Left lung (tissue), 10 donors: ENCODE measurements around the gene CREB3L2. TPM values are rescaled to one million over a fixed set of nuclear protein-coding genes. Genes with fewer than 3 reads are reported as not detected.

Experiments used
- ATAC-seq: fragments of 200-7000 bp; cut with Tn5 transposase; one replicate; pipeline ENCODE4 v1.9.1; 2020; ENCODE audit warnings: moderate library complexity
- DNase-seq, 4 donors: peaks; one replicate each; pipeline ENCODE4 v3.0.0-alpha.2; 2013 to 2020
- H3K27ac ChIP-seq, 2 donors: fragments of 200-600 bp; sonication (generic) in 1 of 2; one replicate each; pipeline versions ENCODE4 v1.5.0 to v1.8.0; 2020 to 2021
- H3K27me3 ChIP-seq, 2 donors: fragments of 200-600 bp; sonication (generic) in 1 of 2; one replicate each; pipeline versions ENCODE4 v1.5.0 to v1.8.0; 2020 to 2021
- H3K36me3 ChIP-seq, 2 donors: fragments of 200-600 bp; sonication (generic) in 1 of 2; one replicate each; pipeline versions ENCODE4 v1.5.0 to v1.8.0; 2020 to 2021
- H3K4me1 ChIP-seq, 2 donors: fragments of 200-600 bp; one replicate each; pipeline ENCODE4 v1.8.0; 2021
- H3K4me3 ChIP-seq, 2 donors: fragments of 200-600 bp; sonication (generic) in 1 of 2; one replicate each; pipeline versions ENCODE4 v1.5.0 to v1.8.0; 2020 to 2021; ENCODE audit warnings: mild to moderate bottlenecking in 1 of 2
- H3K9me3 ChIP-seq, 2 donors: fragments of 200-600 bp; sonication (generic) in 1 of 2; one replicate each; pipeline versions ENCODE4 v1.5.0 to v1.8.0; 2020 to 2021
- intact Hi-C, 2 donors: fragments of 100-400 bp; cut with DNase I; formaldehyde crosslinking; loops; one replicate each; pipeline versions ENCODE4 v1.11.2 to v1.14.2; 2022
- polyA plus RNA-seq, 6 donors: library from polyadenylated mRNA; unstranded; fragments of 120-200 nt; gene quantifications; one replicate each; pipeline ENCODE4 v1.2.1, GENCODE V29; 2013; ENCODE audit not compliant: insufficient read length in 6 of 6
- total RNA-seq, 2 donors: library from RNA; stranded (reverse); fragmentation: NEBNext Ultra II Directional; extraction: Animal tissue kit (Norgen Biotek cat#: 25700); gene quantifications; one replicate each; pipeline ENCODE4 v1.2.1, GENCODE V29; 2021
- TF ChIP-seq, protein P1 (sequence below), 2 donors: fragments of 200-600 bp; sonication (generic) in 1 of 2; IDR thresholded peaks; one replicate each; pipeline versions ENCODE4 v1.5.0 to v1.8.0; 2021; ENCODE audit warnings: antibody characterized with exemption in 2 of 2
- donor health status: DM: no; HTN: yes; CAD: no.
- donor health status: DM: no; HTN: no; CAD: no.

Gene CREB3L2
- total and polyA plus RNA-seq, 8 donors, result 49.9 to 62.7 (median 58.9) TPM

DNA sequence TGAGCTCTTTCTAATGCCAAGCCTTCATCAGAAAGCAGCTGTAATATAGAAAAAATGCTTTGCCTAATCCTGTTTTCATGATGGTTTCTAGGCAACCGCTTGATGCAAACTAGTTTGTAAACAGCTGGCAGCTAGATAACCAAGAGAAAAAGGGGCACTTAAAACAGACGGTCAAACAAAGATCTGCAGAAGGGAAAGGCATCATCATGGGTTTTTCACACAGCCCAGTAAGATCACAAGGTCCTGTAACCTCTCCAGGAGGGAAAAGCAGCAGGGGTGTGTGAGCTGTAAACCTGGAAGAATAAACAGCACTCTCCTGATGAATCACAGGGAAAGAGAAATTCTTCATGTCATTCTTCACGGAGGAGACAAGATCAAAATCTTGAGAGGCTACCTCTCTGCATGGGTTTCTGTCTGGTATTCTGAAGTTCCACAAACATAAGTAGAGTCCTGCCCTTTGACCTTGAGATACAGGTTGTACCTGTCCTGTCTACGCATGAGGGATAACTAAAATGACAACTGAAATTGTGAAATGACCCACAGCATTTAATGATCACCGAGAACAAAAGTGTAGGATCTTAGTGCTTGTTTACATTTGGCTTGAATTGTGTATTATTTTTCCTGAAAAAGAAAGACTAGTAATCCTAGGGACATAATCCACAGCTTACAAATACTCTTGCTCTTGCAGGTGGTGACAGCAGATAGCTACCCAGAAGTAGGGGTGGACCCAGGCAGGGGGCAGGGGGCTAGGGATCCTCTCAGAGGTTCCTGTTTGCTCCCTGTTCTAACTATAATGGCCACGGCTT is 48.0 kb downstream of the CREB3L2 start:
- Histone ChIP-seq H3K36me3 (no peaks in the 10 kb centered on the region), H3K9me3 (no peaks in the 10 kb centered on the region), H3K4me1 (peaks cover 15 to 51% of the 10 kb centered on the region in 2 donors), H3K27ac (peak overlapping the region; percentile 46 to 63), H3K27me3 (no peaks in the 10 kb centered on the region), H3K4me3 (no peak overlapping the region)
- DNase-seq (peak in 2 of 4 donors; percentile 75 to 89), ATAC-seq (peak; percentile 58)
- intact Hi-C loops, result no loop called here
- TF ChIP-seq, protein P1, sequence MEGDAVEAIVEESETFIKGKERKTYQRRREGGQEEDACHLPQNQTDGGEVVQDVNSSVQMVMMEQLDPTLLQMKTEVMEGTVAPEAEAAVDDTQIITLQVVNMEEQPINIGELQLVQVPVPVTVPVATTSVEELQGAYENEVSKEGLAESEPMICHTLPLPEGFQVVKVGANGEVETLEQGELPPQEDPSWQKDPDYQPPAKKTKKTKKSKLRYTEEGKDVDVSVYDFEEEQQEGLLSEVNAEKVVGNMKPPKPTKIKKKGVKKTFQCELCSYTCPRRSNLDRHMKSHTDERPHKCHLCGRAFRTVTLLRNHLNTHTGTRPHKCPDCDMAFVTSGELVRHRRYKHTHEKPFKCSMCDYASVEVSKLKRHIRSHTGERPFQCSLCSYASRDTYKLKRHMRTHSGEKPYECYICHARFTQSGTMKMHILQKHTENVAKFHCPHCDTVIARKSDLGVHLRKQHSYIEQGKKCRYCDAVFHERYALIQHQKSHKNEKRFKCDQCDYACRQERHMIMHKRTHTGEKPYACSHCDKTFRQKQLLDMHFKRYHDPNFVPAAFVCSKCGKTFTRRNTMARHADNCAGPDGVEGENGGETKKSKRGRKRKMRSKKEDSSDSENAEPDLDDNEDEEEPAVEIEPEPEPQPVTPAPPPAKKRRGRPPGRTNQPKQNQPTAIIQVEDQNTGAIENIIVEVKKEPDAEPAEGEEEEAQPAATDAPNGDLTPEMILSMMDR (IDR thresholded peaks at IDR 0.05), result no peak

DNA sequence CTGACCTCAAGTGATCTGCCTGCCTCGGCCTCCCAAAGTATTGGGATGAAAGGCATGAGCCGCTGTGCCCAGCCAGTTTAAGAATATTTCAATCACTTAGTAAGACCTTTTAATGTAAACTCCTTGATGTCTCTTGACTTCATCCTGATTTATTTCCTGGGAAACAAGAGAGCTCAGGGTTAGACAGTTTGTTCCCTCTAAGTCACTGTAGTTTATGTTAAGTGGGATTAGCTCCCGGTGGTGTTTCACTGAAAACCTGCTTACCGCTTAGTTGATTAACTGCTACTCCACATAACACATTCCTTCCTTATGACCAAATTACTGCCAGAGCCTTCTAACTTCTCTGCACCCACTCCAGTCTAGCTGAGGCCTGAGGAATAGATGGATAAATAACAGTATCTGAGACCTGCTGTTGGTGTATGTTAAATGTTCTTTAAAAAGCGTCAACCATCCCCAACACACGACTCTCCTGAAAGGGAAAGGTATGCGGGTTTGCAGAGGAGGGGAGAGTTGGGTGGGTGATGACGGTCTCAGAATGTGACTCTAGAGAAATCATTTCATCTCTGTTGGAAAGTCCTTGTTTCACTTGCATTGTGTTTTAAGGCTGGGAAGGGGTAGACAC is 48.7 kb downstream of the CREB3L2 start:
- DNase-seq (peak in 2 of 4 donors; percentile 60 to 66), ATAC-seq (peak; percentile 74)
- Histone ChIP-seq H3K4me3 (no peak overlapping the region), H3K27ac (peak overlapping the region; percentile 46 to 63), H3K27me3 (no peaks in the 10 kb centered on the region), H3K4me1 (peaks cover 16 to 44% of the 10 kb centered on the region in 2 donors), H3K9me3 (no peaks in the 10 kb centered on the region), H3K36me3 (no peaks in the 10 kb centered on the region)
- TF ChIP-seq, protein P1 (IDR thresholded peaks at IDR 0.05), result no peak
- intact Hi-C loops, result no loop called here

DNA sequence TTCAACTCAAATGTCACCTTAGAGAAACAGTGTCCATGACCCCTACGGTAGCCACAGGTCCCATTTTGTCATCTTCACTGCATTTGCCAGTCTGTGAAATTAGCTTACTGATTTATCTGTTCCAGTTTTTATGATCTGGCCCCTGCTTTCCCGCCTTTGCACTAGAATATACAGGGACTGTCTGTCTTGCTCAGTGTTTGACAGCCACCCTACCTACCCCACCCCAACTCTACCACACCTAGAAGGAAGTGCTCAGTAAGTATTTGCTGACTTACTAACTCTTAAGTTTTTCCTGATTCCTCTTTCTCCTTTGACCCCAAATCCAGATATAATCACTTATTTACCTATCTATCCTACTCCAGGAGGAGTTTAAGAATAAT is 49.5 kb downstream of the CREB3L2 start:
- Histone ChIP-seq H3K9me3 (no peaks in the 10 kb centered on the region), H3K27ac (peak overlapping the region; percentile 46 to 63), H3K4me1 (peaks cover 16 to 40% of the 10 kb centered on the region in 2 donors), H3K36me3 (no peaks in the 10 kb centered on the region), H3K4me3 (no peak overlapping the region), H3K27me3 (no peaks in the 10 kb centered on the region)
- intact Hi-C loops, result no loop called here
- DNase-seq (no peak), ATAC-seq (peak; percentile 59)
- TF ChIP-seq, protein P1 (IDR thresholded peaks at IDR 0.05), result no peak

DNA sequence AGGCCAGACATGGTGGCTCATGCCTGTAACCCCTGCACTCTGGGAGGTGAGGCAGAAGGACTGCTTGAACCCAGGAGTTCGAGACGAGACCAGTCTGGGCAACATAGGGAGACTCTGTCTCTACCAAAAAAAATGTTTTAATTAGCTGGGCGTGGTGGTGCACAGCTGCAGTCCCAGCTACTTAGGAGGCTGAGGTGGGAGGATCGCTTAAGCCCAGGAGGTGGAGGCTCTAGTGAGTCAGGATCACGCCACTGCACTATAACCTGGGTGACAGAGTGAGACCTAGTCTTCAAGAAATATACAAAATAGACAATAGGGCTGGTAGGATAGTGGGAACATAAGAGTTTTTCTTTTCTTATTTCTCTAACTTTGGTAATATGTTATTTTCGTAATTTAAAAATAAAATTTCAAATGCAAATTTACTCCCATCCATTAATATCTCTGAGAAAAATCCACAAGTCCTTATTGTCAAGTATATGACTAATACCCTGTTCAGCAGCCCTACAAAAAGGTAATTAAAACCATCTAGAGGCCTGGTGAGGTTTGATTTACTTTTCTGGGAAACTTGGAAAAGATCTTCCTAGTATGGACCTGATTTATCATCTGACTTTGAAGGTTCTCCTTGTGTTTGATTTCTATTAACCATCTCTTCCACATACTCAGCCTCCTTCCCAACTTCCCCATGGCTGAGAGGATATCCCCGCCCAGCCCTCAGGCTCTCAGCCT is 50.0 kb downstream of the CREB3L2 start:
- H3K9me3 ChIP-seq, result no peaks in the 10 kb centered on the region
- DNase-seq, result no peak
- H3K4me3 ChIP-seq, result no peak overlapping the region
- no peaks in the 10 kb centered on the region for H3K27me3 ChIP-seq
- H3K27ac ChIP-seq, result peak overlapping the region in 1 of 2 donors; percentile 46
- intact Hi-C loops, result no loop called here
- no peaks in the 10 kb centered on the region for H3K36me3 ChIP-seq
- TF ChIP-seq, protein P1 (IDR thresholded peaks at IDR 0.05), result no peak
- peaks cover 16 to 34% of the 10 kb centered on the region in 2 donors for H3K4me1 ChIP-seq
- ATAC-seq, result peak; percentile 5

DNA sequence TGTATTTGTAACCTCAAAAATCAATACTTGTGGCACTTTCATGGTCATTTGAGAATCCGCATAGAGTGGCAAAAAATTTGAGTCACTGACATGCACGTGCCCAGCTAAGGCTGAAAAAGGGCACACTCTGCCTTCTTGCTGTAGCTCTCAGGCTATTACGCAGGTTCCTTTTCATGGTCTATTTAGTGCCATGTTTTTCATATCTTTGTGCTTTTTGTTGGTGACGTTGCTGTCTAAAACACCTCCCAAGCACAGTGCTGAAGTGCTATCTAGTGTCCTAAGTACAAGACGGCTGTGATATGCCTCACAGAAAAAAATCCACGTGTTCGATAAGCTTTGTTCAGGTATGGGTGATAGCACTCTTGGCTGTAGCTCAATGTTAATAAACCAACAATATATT is 50.9 kb downstream of the CREB3L2 start:
- TF ChIP-seq, protein P1 (IDR thresholded peaks at IDR 0.05), result no peak
- H3K27me3 ChIP-seq, result no peaks in the 10 kb centered on the region
- DNase-seq (no peak), ATAC-seq (no peak)
- H3K4me3 ChIP-seq, result no peak overlapping the region
- no peak overlapping the region for H3K27ac ChIP-seq
- H3K9me3 ChIP-seq, result no peaks in the 10 kb centered on the region
- H3K4me1 ChIP-seq, result peaks cover 16 to 30% of the 10 kb centered on the region in 2 donors
- no peaks in the 10 kb centered on the region for H3K36me3 ChIP-seq
- intact Hi-C loops, result no loop called here
